OCI-LY7 (cell line): ENCODE results near the gene KCNIP4.

Source experiments
- CTCF ChIP-seq: fragments of 200-600 bp; sonication (generic); conservative IDR thresholded peaks from 2 replicates; pipeline ENCODE4 v1.5.1; 2014; ENCODE audit warnings: mild to moderate bottlenecking, antibody characterized with exemption, low read length, moderate library complexity, mixed read lengths
- EZH2phosphoT487 ChIP-seq: fragments of 200-600 bp; sonication (generic); IDR thresholded peaks from 2 replicates; pipeline ENCODE4 v1.6.1; 2018; ENCODE audit warnings: low read depth, borderline replicate concordance, mild to moderate bottlenecking, mixed run types, antibody characterized with exemption, low read length, moderate library complexity, mixed read lengths

GRCh38 chr4:21652508-21653231, 295.9 kb downstream of the KCNIP4 start:
- TF ChIP-seq CTCF (no peak), EZH2phosphoT487 (no peak)
